Activated CD4-positive, alpha-beta memory T cell treated with anti-CD3 and anti-CD28 coated beads, Interleukin-2, amount 10 ng/mL, durations not matched to agents 7 days and 5 days (primary cell): ENCODE results near the gene UBE2E1. TPM values are rescaled to one million over a fixed set of nuclear protein-coding genes. Genes with fewer than 3 reads are reported as not detected.

Experiments
- CTCF ChIA-PET: fragments of 350-600 bp; sonication (Branson Sonifier 250); formaldehyde crosslinking; loops from one replicate; lab custom pipeline; 2021; ENCODE audit warnings: antibody characterized with exemption, inconsistent platforms; lab: Charles Lee
- POLR2A ChIA-PET: fragments of 350-600 bp; sonication (Branson Sonifier 250); formaldehyde crosslinking; loops from one replicate; lab custom pipeline; 2021; ENCODE audit warnings: antibody characterized with exemption; lab: Charles Lee
- DNase-seq: peaks from one replicate; pipeline ENCODE4 v3.0.0-alpha.2; 2020
- H3K27ac Mint-ChIP-seq: one replicate; pipeline ENCODE4 v1.8.0; 2021; ENCODE audit warnings: mild to moderate bottlenecking, mixed read lengths
- H3K27me3 Mint-ChIP-seq: one replicate; pipeline ENCODE4 v1.8.0; 2021; ENCODE audit warnings: mixed read lengths
- H3K36me3 Mint-ChIP-seq: one replicate; pipeline ENCODE4 v1.8.0; 2021; ENCODE audit warnings: low read depth, mixed read lengths
- H3K4me1 Mint-ChIP-seq: one replicate; pipeline ENCODE4 v1.8.0; 2021; ENCODE audit warnings: mixed read lengths
- H3K4me3 Mint-ChIP-seq: one replicate; pipeline ENCODE4 v1.8.0; 2021; ENCODE audit warnings: mild to moderate bottlenecking, mixed read lengths
- H3K9me3 Mint-ChIP-seq: one replicate; pipeline ENCODE4 v1.8.0; 2021; ENCODE audit warnings: mixed read lengths
- total RNA-seq, 2 experiments: library from RNA; stranded (reverse); gene quantifications; one replicate each; pipeline ENCODE4 v1.2.3, GENCODE V29; 2021

Gene UBE2E1
- total RNA-seq, 2 experiments from 2014 or later, result 64.0 to 72.8 TPM

DNA sequence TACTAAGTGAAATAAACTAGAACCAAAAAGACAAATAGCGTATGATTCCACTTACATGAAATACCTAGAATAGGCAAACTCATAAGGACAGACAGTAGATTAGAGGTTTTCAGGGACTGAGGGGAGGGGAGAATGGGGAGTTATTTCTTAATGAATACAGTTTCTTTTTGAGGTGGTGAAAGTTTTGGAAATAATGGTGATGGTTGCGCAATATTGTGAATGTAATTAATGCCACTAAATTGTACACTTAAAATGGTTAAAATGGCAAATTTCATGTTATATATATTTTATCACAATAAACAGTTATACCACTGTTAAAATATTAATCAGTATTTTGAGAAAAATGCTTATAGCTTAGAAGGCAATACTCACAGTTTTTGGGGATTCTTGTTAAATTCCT lies 11.0 kb downstream of the UBE2E1 start:
- ChIA-PET POLR2A (no interaction called here), CTCF (interaction anchor here (0.7 kb wide), 1 partner anchor 25 kb away, joined by 3 read pairs; no protein-coding TSS in a partner anchor)
- Mint-ChIP-seq H3K4me1 (peaks cover 29% of the 10 kb centered on the region), H3K36me3 (peaks cover 28% of the 10 kb centered on the region), H3K9me3 (no peaks in the 10 kb centered on the region), H3K27ac (no peak overlapping the region), H3K27me3 (no peaks in the 10 kb centered on the region), H3K4me3 (no peak overlapping the region)
- no peak for DNase-seq

DNA sequence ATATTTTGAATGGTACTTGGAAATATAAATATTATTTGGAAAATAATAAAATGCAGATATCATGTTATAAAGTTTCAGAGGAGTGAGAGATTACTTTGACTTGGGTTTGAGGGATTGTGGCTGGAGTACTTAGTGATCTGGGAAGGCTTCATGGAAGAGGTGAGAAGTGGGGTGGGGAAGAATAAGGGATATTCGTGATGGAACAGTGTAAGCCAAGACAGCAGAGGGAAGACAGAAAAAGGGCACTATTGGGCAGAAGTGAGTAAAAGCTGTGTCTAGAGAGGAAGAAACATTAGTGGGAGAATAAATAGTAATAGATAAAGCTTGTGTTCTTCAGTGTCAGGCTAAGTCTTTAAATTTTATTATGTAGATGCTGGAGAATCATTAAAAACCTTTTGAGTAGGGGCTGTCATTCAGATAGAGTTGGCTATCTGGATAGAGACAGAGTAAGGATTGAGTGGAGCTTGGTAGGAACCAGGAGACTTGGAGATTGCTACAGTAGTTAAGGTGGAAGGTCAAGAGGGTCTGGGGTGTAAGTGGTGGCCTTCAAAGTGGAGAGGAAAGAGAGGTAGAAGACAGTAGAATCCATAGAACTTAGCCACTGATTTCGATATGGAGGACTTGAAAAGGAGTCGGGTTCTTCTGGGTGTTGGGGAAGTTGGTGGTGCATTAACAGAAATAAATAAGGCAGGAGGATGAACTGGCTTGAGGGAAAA lies 11.9 kb downstream of the UBE2E1 start:
- ChIA-PET CTCF (interaction anchor here (0.7 kb wide), 1 partner anchor 26 kb away, joined by 3 read pairs; no protein-coding TSS in a partner anchor), POLR2A (interaction anchor here (0.8 kb wide), 1 partner anchor 13 kb away, joined by 3 read pairs; no protein-coding TSS in a partner anchor)
- no peaks in the 10 kb centered on the region for H3K9me3 Mint-ChIP-seq
- no peaks in the 10 kb centered on the region for H3K27me3 Mint-ChIP-seq
- no peak overlapping the region for H3K27ac Mint-ChIP-seq
- no peak overlapping the region for H3K4me3 Mint-ChIP-seq
- peaks cover 20% of the 10 kb centered on the region for H3K36me3 Mint-ChIP-seq
- peaks cover 20% of the 10 kb centered on the region for H3K4me1 Mint-ChIP-seq
- no peak for DNase-seq

DNA sequence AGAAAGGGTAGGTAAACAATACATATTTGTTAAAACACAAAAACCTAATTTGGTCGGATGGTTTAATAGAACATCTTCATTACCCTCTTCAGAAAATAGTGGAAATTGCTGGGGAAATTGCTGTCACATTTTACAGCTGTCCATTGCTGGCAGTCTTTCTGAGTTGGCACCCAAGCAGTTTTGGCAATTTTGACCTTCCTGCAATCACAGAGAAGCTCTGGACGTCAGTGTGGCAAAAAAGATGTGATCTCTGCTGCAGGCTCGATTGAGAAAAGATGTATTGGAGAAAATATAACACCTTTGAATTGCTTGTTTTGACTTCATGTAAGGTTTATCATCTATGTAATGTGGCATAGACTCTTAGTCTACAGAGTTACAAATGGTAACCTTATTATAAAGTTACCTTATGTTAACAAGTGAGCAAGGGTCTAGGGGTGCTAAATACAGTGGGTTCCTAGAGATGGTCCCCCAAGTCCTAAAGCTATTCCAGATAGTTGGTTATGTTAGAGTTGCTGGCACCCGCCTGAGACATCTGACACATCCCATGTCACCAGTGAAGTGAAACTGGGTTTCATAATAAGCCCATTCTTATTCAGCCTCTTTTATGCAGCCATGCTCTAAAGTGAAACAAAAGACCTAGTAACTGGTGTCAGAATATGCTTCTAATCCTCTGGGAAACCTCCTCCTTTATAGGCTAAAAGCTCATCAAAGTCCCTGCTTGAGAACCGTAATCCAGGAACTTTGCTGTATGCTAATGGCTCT lies 14.0 kb downstream of the UBE2E1 start:
- ChIA-PET POLR2A (no interaction called here), CTCF (interaction anchor here (1.4 kb wide), 1 partner anchor 69 kb away, joined by 4 read pairs; no protein-coding TSS in a partner anchor)
- peaks cover 14% of the 10 kb centered on the region for H3K4me1 Mint-ChIP-seq

DNA sequence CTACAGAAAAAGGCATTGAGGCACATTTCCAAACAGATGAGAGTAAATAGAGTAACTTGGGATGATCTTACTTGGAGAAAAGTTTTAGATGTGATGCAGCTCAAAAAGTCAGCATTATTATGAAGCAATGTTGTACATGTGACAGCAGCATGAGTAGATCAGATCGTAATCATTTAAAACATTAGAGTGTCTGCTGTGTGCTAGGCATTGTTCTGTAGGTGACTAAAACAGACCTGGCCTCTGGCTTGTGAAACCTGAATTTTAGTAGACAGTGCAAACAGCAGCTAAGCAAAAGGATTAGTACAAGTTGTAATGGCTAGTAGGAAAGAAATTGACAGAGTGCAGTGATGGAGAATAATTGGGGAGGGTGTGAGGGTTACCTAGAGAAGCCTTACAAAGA lies 15.1 kb downstream of the UBE2E1 start:
- peaks cover 9% of the 10 kb centered on the region for H3K4me1 Mint-ChIP-seq
- H3K9me3 Mint-ChIP-seq, result no peaks in the 10 kb centered on the region
- H3K27ac Mint-ChIP-seq, result no peak overlapping the region
- H3K36me3 Mint-ChIP-seq, result peaks cover 14% of the 10 kb centered on the region
- POLR2A ChIA-PET, result no interaction called here
- H3K4me3 Mint-ChIP-seq, result no peak overlapping the region
- CTCF ChIA-PET, result interaction anchor here (1.4 kb wide), 1 partner anchor 68 kb away, joined by 4 read pairs; no protein-coding TSS in a partner anchor
- DNase-seq, result no peak
- H3K27me3 Mint-ChIP-seq, result no peaks in the 10 kb centered on the region

More for the DNA sequence above, 14.0 kb downstream of the UBE2E1 start:
- no peaks in the 10 kb centered on the region for H3K27me3 Mint-ChIP-seq
- H3K9me3 Mint-ChIP-seq, result no peaks in the 10 kb centered on the region
- H3K36me3 Mint-ChIP-seq, result peaks cover 15% of the 10 kb centered on the region
- no peak overlapping the region for H3K4me3 Mint-ChIP-seq
- no peak for DNase-seq
- no peak overlapping the region for H3K27ac Mint-ChIP-seq

DNA sequence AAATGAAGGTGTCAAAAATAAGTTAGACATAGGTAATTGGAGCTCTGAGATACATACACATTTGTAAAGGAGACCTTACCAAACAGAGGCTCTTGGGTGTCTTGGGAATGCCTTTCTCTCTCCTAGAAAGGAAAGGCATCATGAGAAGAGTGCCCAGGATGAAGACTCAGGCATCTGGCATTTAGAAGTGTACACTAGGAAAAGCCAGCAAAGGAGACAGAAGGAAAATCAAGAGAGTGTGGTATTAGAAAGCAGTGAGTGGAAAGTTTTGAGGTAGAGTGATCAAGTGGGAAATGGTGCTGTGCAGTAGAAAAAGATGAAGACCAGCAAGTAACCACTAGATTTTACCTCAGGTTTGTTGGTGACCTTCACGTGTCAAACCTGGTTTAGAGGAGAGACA lies 16.1 kb downstream of the UBE2E1 start:
- CTCF ChIA-PET, result no interaction called here
- H3K27ac Mint-ChIP-seq, result no peak overlapping the region
- no peaks in the 10 kb centered on the region for H3K9me3 Mint-ChIP-seq
- no peak overlapping the region for H3K4me3 Mint-ChIP-seq
- POLR2A ChIA-PET, result no interaction called here
- H3K36me3 Mint-ChIP-seq, result peaks cover 11% of the 10 kb centered on the region
- H3K4me1 Mint-ChIP-seq, result peaks cover 13% of the 10 kb centered on the region
- no peaks in the 10 kb centered on the region for H3K27me3 Mint-ChIP-seq
- DNase-seq, result no peak

DNA sequence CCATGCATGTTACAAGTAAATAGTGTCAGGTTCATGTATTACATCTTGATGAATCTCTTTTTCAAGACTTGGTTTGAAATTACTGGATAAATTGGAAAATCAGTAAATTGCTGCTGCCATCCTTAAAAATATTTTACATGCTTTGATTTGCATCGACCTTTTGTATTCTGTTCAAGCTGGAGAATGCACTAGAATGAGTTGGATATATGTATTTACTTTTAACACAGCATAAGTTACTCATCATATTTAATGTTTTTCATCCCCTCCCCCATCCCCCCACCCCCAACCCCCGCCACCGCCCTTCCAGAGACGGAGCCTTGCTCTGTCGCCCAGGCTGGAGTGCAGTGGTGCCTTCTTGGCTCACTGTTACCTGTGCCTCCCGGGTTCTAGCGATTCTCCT lies 16.8 kb downstream of the UBE2E1 start:
- no peak for DNase-seq
- peaks cover 12% of the 10 kb centered on the region for H3K4me1 Mint-ChIP-seq
- H3K4me3 Mint-ChIP-seq, result no peak overlapping the region
- no peaks in the 10 kb centered on the region for H3K27me3 Mint-ChIP-seq
- ChIA-PET POLR2A (no interaction called here), CTCF (no interaction called here)
- H3K27ac Mint-ChIP-seq, result no peak overlapping the region
- H3K9me3 Mint-ChIP-seq, result no peaks in the 10 kb centered on the region
- H3K36me3 Mint-ChIP-seq, result peaks cover 11% of the 10 kb centered on the region

DNA sequence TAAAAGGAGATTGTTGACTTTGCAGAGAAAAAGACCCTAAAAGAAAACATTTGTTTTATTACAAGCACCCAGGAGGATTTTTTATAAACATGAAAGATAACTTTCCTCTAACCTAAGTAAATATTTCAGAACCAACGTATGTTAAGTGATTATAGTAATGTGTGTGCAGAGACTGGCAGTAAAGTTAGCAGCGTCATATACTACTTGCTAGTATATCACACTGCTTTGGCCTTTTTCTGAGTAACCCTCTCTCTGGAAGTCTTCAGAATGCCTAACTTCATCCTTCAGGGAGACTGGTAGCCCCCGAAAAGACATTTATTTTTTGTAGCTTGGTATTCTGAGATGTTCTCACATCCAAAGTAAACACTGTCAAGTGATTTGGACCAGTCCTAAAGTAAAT lies 17.9 kb downstream of the UBE2E1 start:
- no peak overlapping the region for H3K27ac Mint-ChIP-seq
- H3K36me3 Mint-ChIP-seq, result peaks cover 6% of the 10 kb centered on the region
- H3K4me1 Mint-ChIP-seq, result peaks cover 10% of the 10 kb centered on the region
- CTCF ChIA-PET, result no interaction called here
- no peak for DNase-seq
- no peak overlapping the region for H3K4me3 Mint-ChIP-seq
- H3K9me3 Mint-ChIP-seq, result no peaks in the 10 kb centered on the region
- POLR2A ChIA-PET, result no interaction called here
- no peaks in the 10 kb centered on the region for H3K27me3 Mint-ChIP-seq

DNA sequence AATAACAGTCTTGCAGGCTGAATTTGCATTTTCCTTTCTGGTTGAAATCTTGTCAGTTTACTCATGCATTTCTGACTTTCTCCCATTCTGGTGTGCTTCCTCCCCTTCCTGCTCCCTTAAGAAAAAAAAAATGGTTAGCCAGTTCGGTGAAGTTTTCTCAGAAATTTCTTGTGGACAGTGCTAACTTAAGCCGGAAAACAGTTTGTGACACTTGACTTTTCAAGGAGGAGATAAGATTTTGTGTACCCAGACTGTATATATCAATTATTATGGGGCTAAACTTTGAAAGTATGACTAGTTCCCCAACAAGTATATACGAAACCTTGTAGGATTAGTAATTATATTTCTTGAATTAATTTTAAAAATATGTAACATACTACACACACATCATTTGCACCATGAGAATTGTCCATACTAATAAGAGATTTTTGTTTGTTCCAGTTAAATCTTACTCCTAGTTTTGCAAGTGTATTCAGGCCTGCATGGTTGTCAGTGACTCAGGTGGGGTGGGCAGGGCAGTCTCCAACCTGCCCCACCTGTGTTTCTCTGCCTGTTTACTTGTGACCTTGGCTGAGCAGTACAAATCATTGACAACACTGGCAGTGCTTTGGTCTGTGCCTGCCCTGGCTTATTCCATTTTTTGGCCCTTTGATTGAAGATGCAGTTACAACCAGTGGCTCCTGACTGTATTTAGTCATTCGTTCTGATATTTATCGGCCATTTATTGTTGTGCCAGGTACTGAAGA lies 19.1 kb downstream of the UBE2E1 start:
- ChIA-PET POLR2A (no interaction called here), CTCF (no interaction called here)
- Mint-ChIP-seq H3K27me3 (no peaks in the 10 kb centered on the region), H3K27ac (no peak overlapping the region), H3K36me3 (peaks cover 5% of the 10 kb centered on the region), H3K4me3 (no peak overlapping the region), H3K4me1 (peaks cover 11% of the 10 kb centered on the region), H3K9me3 (no peaks in the 10 kb centered on the region)
- no peak for DNase-seq

DNA sequence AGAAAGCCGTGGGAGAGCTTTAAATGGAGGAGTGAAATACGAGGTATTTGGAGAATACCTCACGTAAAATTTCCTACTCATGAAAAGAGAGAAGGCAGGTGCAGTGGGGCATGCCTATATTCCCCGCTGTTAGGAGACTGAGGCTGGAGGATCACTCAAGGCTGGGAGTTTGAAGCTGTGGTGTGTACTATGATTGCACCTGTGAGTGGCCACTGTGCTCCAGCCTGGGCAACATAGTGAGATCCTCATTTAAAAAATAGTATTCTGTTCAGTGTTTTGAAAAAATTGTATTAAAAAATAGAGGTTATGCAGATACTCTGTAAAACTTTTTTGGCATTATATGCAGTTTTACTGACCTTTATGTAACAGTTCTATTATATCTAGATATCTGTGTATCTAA lies 20.0 kb downstream of the UBE2E1 start:
- DNase-seq, result no peak
- Mint-ChIP-seq H3K9me3 (no peaks in the 10 kb centered on the region), H3K27me3 (no peaks in the 10 kb centered on the region), H3K36me3 (peaks cover 5% of the 10 kb centered on the region), H3K27ac (no peak overlapping the region), H3K4me1 (peaks cover 19% of the 10 kb centered on the region), H3K4me3 (no peak overlapping the region)
- ChIA-PET POLR2A (no interaction called here), CTCF (interaction anchor here (0.6 kb wide), 1 partner anchor 125 kb away, joined by 3 read pairs; no protein-coding TSS in a partner anchor)

DNA sequence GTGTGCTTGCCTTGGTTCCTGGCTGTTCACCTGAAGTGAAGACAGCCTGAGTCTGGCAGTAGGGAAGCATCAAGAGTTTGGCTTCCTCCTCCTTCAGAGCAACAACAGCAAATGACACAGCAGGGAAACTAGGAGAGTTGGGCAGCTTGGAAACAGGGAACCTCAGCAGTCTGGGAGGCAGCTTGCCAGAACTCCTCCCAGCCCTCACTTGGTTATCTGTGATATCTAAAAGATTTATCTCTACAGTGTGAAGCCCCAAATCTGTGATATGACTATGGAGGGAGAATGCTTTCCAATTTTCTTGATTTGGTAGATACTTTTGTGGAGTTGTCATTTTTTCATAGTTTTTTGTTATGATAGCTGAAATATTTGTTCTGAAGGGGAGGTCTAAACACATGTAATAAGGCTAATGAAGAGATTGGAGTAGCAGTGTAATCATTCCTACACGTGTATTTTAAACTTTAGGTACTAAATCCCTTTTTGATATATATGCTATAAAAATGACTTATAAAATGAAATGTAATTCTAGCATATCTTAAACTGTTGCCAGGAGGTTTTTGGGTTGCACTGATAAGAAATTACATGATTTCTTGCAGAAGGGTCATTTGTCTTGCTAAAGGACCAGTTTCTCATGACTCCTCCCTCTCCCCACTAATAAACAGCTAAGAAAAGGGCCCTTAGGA lies 20.8 kb downstream of the UBE2E1 start:
- POLR2A ChIA-PET, result no interaction called here
- H3K9me3 Mint-ChIP-seq, result no peaks in the 10 kb centered on the region
- H3K36me3 Mint-ChIP-seq, result peaks cover 5% of the 10 kb centered on the region
- H3K27ac Mint-ChIP-seq, result no peak overlapping the region
- H3K4me1 Mint-ChIP-seq, result peaks cover 22% of the 10 kb centered on the region
- no peak overlapping the region for H3K4me3 Mint-ChIP-seq
- H3K27me3 Mint-ChIP-seq, result no peaks in the 10 kb centered on the region
- CTCF ChIA-PET, result no interaction called here
- DNase-seq, result no peak

DNA sequence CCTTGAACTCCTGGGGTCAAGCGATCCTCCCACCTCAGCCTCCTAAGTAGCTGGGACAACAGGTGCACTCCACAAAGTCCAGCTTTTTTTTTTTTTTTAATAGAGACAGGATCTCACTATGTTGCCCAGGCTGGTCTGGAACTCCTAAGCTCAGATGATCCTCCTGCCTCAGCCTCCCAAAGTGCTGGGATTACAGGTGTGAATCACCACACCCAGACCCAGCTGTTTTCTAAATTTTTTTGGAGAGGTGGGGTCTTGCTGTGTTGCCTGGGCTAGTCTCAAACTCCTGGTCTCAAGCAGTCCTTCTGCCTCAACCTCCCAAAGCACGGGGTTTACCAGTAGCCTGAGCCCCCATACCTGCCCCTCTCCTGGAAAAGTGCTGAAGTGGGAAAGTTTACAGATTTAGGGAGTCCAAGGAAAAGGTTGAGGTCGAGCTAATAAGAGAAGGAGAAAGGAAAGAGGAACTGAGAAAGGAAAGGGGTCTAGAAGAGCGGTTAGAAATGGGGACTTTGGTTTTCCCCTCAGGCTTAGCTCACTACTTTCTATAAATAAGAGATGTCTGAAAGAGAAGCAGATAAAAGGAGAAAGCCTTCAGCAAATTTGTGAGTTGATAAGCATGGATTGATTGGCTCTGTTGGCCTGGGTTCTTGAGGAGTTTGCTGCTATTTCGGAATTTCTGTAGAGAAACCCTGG lies 23.6 kb downstream of the UBE2E1 start:
- Mint-ChIP-seq H3K4me3 (no peak overlapping the region), H3K4me1 (peaks cover 23% of the 10 kb centered on the region), H3K27ac (no peak overlapping the region), H3K27me3 (no peaks in the 10 kb centered on the region), H3K9me3 (no peaks in the 10 kb centered on the region), H3K36me3 (peaks cover 5% of the 10 kb centered on the region)
- CTCF ChIA-PET, result no interaction called here
- DNase-seq, result no peak
- POLR2A ChIA-PET, result interaction anchor here (1.2 kb wide), 1 partner anchor 18 kb away, joined by 4 read pairs; no protein-coding TSS in a partner anchor
